ENCODE measurements around the gene NUCKS1.

Gene NUCKS1

DNA sequence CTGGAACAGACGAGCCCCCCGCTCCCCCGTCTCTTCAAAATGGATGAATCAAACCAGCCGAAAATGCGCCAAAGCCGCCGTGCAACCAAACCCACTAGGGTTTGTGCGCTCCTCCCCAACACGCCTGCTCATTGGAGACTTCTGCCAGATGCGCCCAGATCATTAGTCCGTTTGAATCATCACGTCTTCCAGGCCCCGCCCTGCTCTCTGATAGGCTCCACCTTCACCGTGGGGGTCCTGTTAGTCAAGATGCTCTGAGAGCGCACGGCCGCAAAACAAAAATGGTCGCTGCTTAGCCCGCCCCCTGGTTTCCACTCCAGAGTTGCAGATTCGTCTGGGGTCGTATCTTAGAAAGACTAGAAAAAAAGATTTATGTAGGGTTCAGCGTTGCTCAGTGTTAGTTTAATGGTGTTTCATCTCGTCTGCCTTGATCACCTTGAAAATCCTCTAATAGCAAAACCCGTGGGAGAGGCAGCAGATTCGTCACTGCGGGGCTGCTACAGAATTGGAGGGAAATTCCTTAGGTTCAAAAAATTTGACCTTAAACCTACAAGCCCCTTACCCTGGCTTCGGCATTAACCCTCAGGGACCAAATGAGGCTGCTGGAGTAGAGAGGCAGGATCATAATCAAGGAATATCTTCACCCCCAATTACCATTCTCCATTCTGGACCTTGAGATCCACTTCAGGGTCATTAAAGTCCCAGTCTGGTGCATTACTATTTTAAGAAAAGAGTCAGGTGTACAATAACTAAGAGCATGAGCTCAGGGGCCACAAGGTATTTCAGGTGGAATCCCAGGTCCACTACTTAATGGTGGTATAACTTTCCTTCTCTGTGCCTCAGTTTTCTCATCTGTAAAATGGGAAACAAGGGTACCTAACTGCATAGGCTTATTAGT is at the start of gene NUCKS1:
Gene NUCKS1 (minus strand): TSS at position 45 of the 898 bp plus-strand sequence. CDS start 209 bp downstream, outside the sequence.
- peak; percentile 97 for DNase-seq

DNA sequence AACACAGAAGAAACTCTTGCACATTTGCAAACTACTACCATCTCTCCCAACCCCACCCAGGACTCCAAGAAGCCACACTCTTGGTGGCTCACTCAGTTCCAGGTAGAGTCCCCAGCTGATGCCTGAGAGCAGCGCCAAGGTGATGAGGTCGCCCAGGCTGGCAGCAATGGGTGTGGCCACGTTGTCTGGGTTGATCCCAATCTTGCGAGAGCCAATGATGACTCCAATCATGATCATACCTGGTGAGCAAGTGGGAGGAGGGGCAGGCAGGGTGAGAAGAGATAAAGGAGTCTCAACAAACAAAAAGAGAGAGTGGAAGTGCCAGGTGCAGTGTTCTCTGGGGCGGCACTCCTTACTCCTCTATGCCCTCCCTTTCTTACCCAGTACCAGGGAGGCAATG is 48.6 kb upstream of the NUCKS1 start:
- DNase-seq: no peak

- DNase-seq: no peak
Measured at GRCh38 chr1:205797168-205797567, 47.2 kb upstream of the NUCKS1 start.

DNA sequence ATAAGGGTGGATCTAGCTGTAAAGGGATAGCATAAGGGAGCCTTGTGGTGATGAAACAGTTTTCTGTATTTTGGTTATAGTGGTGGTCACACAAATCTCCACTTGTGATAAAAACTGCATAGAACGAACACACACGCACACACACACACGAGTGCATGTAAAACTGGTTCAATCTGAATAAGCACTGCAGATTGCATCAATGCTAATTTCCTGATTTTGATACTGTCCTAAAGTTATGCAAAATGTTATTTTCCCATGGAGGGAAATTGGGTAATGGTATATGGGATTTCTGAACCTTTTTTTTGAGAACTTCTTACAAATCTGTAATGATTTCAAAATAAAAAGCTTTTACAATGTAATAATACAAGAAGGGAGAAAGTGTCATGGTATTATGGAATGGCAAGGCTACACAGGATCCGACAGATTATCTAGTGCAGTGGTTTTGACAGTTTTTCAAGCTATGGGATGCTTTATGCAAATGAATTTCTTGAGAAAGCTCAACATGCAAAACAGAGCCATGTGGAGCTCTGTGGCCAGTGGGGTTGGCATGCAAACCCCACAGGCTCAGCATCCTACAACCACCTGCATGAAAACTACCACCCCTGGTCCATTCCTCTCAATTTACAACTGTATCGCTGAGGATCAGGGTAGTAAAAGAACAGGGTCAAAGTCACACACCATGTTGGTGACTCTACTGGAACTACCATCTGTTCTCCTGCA is 44.2 kb upstream of the NUCKS1 start:
- no peak for DNase-seq

- DNase-seq: no peak
Measured at GRCh38 chr1:205792961-205793673, 43.1 kb upstream of the NUCKS1 start.

DNA sequence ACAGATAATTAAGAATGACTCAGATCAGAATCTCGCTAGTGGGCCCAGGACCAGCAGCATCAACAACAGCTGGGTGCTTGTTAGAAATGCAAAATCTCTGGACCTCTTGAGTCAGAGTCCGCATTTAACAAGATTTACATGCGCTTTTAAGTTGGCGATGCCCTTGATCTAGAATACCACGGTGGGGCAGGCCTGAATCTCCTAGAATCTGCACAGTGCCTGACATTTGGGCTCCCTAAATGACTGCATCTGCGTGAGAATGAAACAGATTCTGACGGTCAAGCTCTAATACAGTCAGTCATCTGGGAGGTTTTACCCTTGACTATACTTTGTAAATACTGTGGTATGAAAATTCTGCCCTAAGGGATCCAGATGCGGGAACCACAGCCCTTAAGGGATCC is 42.5 kb upstream of the NUCKS1 start:
- no peak for DNase-seq

GRCh38 chr1:205791568-205792180 is 41.7 kb upstream of the NUCKS1 start:
- DNase-seq: no peak

DNA sequence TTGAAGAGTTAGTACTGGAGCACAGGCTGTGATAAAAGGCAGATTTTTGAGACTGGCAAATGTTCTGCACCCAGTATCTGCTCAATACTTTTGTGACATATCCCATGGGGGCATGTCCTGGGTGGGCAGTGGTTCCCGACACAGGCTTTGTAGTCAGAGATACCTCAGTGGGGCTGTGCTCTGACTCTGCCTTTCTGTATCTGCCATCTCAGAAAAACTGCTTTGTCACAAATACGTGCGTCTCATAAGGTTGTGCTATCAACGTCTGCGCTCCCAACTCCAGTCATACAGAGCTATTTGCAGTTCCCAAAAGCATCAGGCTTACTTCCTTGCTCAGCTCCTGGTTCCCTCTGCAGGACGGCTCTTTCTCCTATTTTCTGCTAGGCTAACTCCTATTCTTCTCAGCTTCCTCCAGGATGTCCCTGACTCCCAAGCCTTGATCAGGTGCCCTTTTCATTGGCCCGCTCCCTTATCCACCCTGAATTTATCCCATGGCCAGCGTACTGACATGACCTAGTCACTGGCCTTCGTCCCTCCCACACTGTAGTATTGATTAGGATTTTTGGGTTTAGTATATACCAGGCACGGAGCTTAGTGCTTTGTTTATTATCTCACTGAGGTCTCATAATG is 37.4 kb upstream of the NUCKS1 start:
- DNase-seq: no peak

DNA sequence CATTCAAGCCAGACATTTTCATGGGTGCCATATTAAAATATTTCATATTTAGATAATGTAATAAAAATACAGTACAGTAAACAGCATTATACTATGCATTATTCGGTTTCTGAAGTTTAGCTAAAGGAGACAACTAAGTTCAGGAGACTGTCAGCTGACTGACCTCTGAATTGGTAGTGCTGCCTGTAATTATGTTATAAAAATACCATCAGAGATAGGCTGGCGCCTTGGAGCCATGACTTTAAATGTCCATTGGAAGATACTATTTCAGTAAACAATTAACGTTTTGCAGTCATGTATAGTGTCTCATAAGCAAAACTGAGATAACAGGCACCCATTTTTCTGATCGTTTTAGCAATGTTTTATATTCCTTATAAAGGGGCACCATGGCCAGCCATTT is 36.6 kb upstream of the NUCKS1 start:
- no peak for DNase-seq

GRCh38 chr1:205785446-205785845 is 35.5 kb upstream of the NUCKS1 start:
- no peak for DNase-seq

- no peak for DNase-seq
Measured at GRCh38 chr1:205783904-205784303, 33.9 kb upstream of the NUCKS1 start.

- no peak for DNase-seq
Measured at GRCh38 chr1:205783433-205783795, 33.4 kb upstream of the NUCKS1 start.

DNA sequence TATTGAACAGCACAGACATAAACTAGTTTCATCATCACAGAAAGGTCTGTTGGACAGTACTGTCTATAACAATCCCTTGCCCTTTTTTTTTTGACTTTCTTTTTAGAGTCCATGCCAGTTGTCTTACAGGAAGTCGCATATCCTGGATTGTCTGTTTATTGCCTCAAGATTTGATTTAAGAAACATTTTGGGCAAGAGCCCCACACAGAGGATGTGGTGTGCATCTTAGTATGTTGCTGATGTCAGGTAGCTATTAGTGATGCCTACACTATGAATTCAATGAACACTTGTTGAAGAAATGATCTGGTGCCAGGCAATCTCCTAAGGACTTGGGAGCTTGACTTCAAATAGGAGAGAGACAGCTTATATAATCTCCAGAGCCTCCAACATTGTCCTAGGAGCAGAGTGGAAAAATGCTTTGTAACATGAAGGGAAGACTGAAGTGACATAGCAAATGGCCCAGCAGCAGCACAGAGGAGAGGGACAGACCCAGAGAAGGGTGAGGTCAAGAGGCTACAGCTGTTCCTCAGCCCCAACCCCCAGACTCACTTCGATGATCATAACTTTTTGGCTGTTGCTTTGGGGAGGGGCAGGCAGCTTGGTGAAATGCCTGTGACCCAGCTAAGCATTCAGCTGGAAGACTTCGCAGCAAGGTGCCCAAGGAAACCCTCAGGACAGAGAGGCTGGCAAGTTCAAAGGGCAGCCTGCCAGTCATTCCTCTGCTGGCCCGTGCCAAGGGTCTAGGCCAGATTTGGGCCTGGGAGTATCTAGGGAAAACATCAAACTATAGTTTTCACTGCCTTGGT is 32.8 kb upstream of the NUCKS1 start:
- no peak for DNase-seq

- DNase-seq: no peak
Measured at GRCh38 chr1:205780335-205780734, 30.4 kb upstream of the NUCKS1 start.

DNA sequence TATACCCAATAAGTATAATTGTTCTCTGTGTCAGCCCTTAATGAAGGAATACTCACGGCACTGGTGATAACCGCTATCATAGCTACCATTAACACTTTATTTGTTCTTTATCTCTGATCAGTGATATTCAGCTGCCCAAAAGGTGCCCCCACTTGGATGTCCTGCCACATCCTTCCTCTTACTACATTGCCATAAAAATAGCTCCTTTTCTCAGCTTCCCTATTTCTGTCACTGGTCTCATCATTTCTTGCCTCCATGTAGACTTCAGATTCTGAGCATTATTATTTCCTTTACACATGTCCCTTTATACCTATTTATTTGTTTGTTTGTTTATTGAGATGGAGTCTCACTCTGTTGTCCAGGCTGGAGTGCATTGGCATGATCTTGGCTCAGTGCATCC is 28.0 kb upstream of the NUCKS1 start:
- DNase-seq: no peak

DNA sequence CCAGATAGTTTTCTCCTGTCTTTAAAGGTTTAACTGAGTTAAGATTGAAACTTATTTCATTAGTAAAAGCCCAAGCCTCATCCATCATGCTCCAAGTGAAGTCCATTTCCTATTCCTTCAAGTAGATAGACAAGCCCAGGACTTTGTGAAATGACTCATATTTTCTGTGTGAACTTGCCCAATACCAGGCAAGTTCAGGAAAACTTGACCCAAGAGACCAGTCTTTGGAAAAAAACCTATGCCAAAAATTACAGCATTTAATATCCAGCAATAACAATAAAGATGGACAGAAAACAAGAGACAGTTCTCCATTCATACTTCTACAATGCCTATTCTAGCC is 25.7 kb upstream of the NUCKS1 start:
- DNase-seq: no peak

GRCh38 chr1:205775015-205775716 is 25.2 kb upstream of the NUCKS1 start, which contains the start of gene RAB29:
RAB29 (minus strand) TSS chr1:205775482; CDS start chr1:205774956, 526 bp downstream.
- DNase-seq: peak; percentile 51

DNA sequence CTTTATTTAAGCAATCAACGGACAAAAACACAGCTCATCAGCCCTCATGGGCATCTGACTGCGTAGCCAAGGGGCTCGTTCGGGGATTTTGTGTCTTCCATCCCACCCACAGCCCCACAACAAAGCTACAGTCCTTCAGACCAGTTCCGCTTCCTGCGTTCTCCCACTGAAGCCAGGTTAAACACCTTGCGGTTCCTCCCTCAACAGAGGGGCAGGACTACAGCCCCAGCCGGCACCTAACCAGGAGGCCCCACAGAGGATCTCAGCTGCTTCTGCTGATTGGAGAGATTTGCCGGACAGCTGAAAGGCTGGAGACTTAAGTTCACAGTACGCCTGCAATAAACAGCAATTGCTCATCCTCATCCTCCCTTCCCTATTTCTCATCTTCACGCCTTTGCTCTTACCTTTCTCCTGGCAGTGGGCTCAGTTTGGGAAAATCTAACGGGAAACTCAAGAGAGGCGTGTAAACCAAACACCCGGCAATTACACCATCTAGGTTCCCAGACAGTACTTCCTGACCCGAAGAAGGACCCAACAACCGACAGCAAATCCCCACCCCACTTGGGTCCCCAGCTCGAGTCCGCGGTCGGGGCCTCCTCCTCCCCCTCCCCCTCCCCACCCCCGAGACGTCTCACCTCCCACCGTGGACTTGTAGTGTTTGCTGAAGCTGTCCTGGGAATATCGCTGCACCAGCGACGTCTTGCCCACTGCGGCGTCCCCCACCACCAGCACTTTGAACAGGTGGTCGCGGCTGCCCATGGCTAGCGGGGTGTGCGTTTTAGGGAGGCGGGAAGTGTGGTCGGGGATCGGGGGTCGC is 24.4 kb upstream of the NUCKS1 start:
- no peak for DNase-seq

- no peak for DNase-seq
Measured at GRCh38 chr1:205772607-205773032, 22.6 kb upstream of the NUCKS1 start.

- no peak for DNase-seq
Measured at GRCh38 chr1:205770618-205771017, 20.6 kb upstream of the NUCKS1 start.
